Mesendoderm (in vitro differentiated cells): Measurements from ENCODE around the gene CYP2W1.

ENCODE experiments used
- DNase-seq: peaks from one replicate; pipeline ENCODE4 v3.0.0; 2013
- H2AK5ac ChIP-seq: 2 replicates; pipeline ENCODE4 v1.6.1; 2013; ENCODE audit warnings: low read length, inconsistent platforms
- H2BK120ac ChIP-seq: 2 replicates; pipeline ENCODE4 v1.6.1; 2013; ENCODE audit warnings: low read depth, mild to moderate bottlenecking, low read length, moderate library complexity, mixed read lengths
- H2BK15ac ChIP-seq: replicated peaks from 2 replicates; pipeline ENCODE4 v1.6.1; 2013; ENCODE audit warnings: low read depth, mild to moderate bottlenecking, moderate library complexity
- H2BK5ac ChIP-seq: 2 replicates; pipeline ENCODE4 v1.6.1; 2013; ENCODE audit warnings: low read length, inconsistent platforms
- H3K18ac ChIP-seq: 2 replicates; pipeline ENCODE4 v1.6.1; 2013; ENCODE audit warnings: mild to moderate bottlenecking, low read length, mixed read lengths
- H3K23ac ChIP-seq: one replicate; pipeline ENCODE4 v1.6.1; 2013; ENCODE audit warnings: low read length
- H3K27ac ChIP-seq: 2 replicates; pipeline ENCODE4 v1.5.1; 2013; ENCODE audit warnings: low read depth, mild to moderate bottlenecking, inconsistent platforms, low read length, moderate library complexity
- H3K27me3 ChIP-seq: 2 replicates; pipeline ENCODE4 v1.6.1; 2013; ENCODE audit warnings: low read length, control low read depth, mild to moderate bottlenecking, inconsistent platforms; ENCODE audit not compliant: insufficient read depth, poor library complexity
- H3K36me3 ChIP-seq: 2 replicates; pipeline ENCODE4 v1.6.1; 2013; ENCODE audit warnings: low read length, inconsistent platforms; ENCODE audit not compliant: control insufficient read depth, insufficient read depth
- H3K4ac ChIP-seq: one replicate; pipeline ENCODE4 v1.6.1; 2013; ENCODE audit warnings: low read depth, mild to moderate bottlenecking, low read length, moderate library complexity
- H3K4me1 ChIP-seq: 2 replicates; pipeline ENCODE4 v1.6.1; 2013; ENCODE audit warnings: low read depth, low read length, inconsistent platforms; ENCODE audit not compliant: control insufficient read depth
- H3K4me2 ChIP-seq: 2 replicates; pipeline ENCODE4 v1.6.1; 2013; ENCODE audit warnings: low read length
- H3K4me3 ChIP-seq: 2 replicates; pipeline ENCODE4 v1.5.1; 2013; ENCODE audit warnings: mild to moderate bottlenecking, low read length
- H3K56ac ChIP-seq: one replicate; pipeline ENCODE4 v1.6.1; 2013; ENCODE audit warnings: low read length
- H3K79me1 ChIP-seq: 2 replicates; pipeline ENCODE4 v1.6.1; 2013; ENCODE audit warnings: low read length, inconsistent platforms
- H3K79me2 ChIP-seq: 2 replicates; pipeline ENCODE4 v1.6.1; 2013; ENCODE audit warnings: mild to moderate bottlenecking, low read length; ENCODE audit not compliant: control insufficient read depth, insufficient read depth
- H3K9ac ChIP-seq: 2 replicates; pipeline ENCODE4 v1.6.1; 2013; ENCODE audit warnings: low read length, inconsistent platforms
- H4K5ac ChIP-seq: one replicate; pipeline ENCODE4 v1.6.1; 2013; ENCODE audit warnings: low read length
- H4K8ac ChIP-seq: one replicate; pipeline ENCODE4 v1.6.1; 2013; ENCODE audit warnings: low read depth, mild to moderate bottlenecking, control low read depth, low read length, moderate library complexity
- WGBS: extraction: QIAGEN DNeasy Blood & Tissue Kit; methylation state at CpG from one replicate; pipeline ENCODE4 v1.1.7; 2013; ENCODE audit warnings: low lambda C conversion rate, missing lambda C conversion rate; ENCODE audit not compliant: insufficient coverage; ENCODE audit errors: extremely low coverage; 5-methylcytosine and 5-hydroxymethylcytosine counted together

The CYP2W1 gene

DNA sequence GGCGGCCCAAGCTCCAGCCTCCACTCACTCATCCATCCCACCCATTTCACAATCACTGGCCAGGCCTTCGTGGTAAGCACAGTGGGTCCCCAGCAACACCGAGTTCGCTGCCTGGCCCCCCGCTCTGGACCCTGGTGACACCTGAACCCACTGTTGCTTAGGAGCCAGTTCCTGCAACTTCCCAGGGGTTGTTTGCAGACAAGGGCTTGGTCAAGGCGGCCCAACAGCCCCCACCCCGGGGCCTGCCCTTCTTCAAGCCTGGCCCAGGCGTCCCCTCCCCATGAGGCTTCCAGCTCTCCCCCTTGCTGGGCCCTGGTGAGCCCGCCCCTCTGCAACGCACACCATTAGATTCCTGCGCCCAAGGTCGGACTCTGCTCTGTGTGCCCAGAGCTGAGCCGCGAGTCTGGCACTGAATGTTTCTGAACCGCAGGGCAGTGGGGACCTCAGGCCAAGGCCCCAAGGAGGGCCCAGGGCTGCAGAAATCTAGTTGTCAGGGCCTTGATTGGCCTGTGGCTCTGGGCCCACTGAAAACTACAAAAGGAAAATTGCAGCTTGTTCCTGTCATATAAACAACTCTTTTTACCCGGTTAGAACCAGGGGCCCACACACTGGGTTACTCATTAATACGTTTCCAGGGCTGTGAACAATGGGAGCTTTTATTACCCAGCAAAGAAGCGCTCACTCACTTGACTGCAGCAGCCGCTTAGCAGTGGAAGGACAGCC, 5.5 kb upstream of the CYP2W1 start:
- H3K36me3 ChIP-seq = peaks cover 2% of the 10 kb centered on the region
- no peak overlapping the region for H3K9ac ChIP-seq
- DNase-seq = no peak
- no peak overlapping the region for H4K5ac ChIP-seq
- H3K27ac ChIP-seq = no peak overlapping the region
- H3K4ac ChIP-seq = no peak overlapping the region
- H3K79me2 ChIP-seq = peaks cover 10% of the 10 kb centered on the region
- no peaks in the 10 kb centered on the region for H3K27me3 ChIP-seq
- H3K4me1 ChIP-seq = peaks cover 2% of the 10 kb centered on the region
- no peak overlapping the region for H2AK5ac ChIP-seq
- H2BK120ac ChIP-seq = no peak overlapping the region
- H2BK5ac ChIP-seq = no peak overlapping the region
- H3K18ac ChIP-seq = no peak overlapping the region
- no peak overlapping the region for H3K23ac ChIP-seq
- H3K56ac ChIP-seq = no peak overlapping the region
- no peak overlapping the region for H2BK15ac ChIP-seq
- no CpG with 5 or more reads among the region's 19 CpGs for WGBS
- H4K8ac ChIP-seq = no peak overlapping the region
- H3K79me1 ChIP-seq = peaks cover 7% of the 10 kb centered on the region
- H3K4me3 ChIP-seq = no peak overlapping the region
- H3K4me2 ChIP-seq = no peak overlapping the region

GRCh38 chr7:978049-978346, 5.0 kb upstream of the CYP2W1 start:
- H3K79me2 ChIP-seq = peaks cover 8% of the 10 kb centered on the region
- no peak overlapping the region for H3K4ac ChIP-seq
- peaks cover 2% of the 10 kb centered on the region for H3K4me1 ChIP-seq
- peaks cover 5% of the 10 kb centered on the region for H3K79me1 ChIP-seq
- no peak overlapping the region for H3K4me3 ChIP-seq
- H4K5ac ChIP-seq = no peak overlapping the region
- H3K4me2 ChIP-seq = no peak overlapping the region
- no peak overlapping the region for H3K23ac ChIP-seq
- no peak for DNase-seq
- no peak overlapping the region for H3K18ac ChIP-seq
- no peak overlapping the region for H3K9ac ChIP-seq
- no peak overlapping the region for H2BK120ac ChIP-seq
- no CpG with 5 or more reads among the region's 7 CpGs for WGBS
- H2AK5ac ChIP-seq = no peak overlapping the region
- H4K8ac ChIP-seq = no peak overlapping the region
- no peaks in the 10 kb centered on the region for H3K36me3 ChIP-seq
- no peak overlapping the region for H2BK5ac ChIP-seq
- H3K27me3 ChIP-seq = no peaks in the 10 kb centered on the region
- no peak overlapping the region for H2BK15ac ChIP-seq
- H3K27ac ChIP-seq = no peak overlapping the region
- no peak overlapping the region for H3K56ac ChIP-seq

GRCh38 chr7:978416-979091, 4.4 kb upstream of the CYP2W1 start:
- no peaks in the 10 kb centered on the region for H3K36me3 ChIP-seq
- H3K79me1 ChIP-seq = peaks cover 5% of the 10 kb centered on the region
- H3K4me3 ChIP-seq = no peak overlapping the region
- H3K4ac ChIP-seq = no peak overlapping the region
- no peak overlapping the region for H3K18ac ChIP-seq
- H3K4me1 ChIP-seq = peaks cover 2% of the 10 kb centered on the region
- DNase-seq = no peak
- no peaks in the 10 kb centered on the region for H3K27me3 ChIP-seq
- no peak overlapping the region for H3K4me2 ChIP-seq
- no peak overlapping the region for H3K27ac ChIP-seq
- no peak overlapping the region for H2BK5ac ChIP-seq
- H3K9ac ChIP-seq = no peak overlapping the region
- peaks cover 8% of the 10 kb centered on the region for H3K79me2 ChIP-seq
- no CpG with 5 or more reads among the region's 24 CpGs for WGBS
- no peak overlapping the region for H2BK15ac ChIP-seq
- no peak overlapping the region for H2AK5ac ChIP-seq
- no peak overlapping the region for H3K56ac ChIP-seq
- H4K5ac ChIP-seq = no peak overlapping the region
- H2BK120ac ChIP-seq = no peak overlapping the region
- H4K8ac ChIP-seq = no peak overlapping the region
- no peak overlapping the region for H3K23ac ChIP-seq

DNA sequence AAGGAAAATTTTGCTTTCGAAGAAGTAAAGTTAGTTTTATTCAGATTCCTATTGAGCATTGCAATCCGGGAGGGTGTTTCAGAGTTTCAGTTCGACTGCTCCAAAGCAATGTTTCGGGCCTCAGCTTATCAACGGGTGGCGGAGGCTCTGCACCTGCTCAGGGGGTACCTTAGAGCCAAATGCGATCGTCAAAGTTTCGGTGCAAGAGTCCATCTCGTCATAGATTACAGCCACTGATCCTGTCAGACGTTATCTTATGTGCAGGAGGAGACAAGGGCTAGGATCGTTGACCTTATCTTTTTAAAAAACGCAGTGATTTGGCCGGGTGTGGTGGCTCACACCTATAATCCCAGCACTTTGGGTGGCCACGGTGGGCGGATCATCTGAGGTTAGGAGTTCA, 3.8 kb upstream of the CYP2W1 start:
- Histone ChIP-seq H3K79me1 (peaks cover 5% of the 10 kb centered on the region), H3K4me2 (no peak overlapping the region), H2BK15ac (no peak overlapping the region), H3K79me2 (peaks cover 7% of the 10 kb centered on the region), H3K23ac (no peak overlapping the region), H4K5ac (no peak overlapping the region), H2BK5ac (no peak overlapping the region), H2AK5ac (no peak overlapping the region), H3K4me1 (peaks cover 2% of the 10 kb centered on the region), H3K27ac (no peak overlapping the region), H3K9ac (no peak overlapping the region), H2BK120ac (no peak overlapping the region), H4K8ac (no peak overlapping the region), H3K4me3 (no peak overlapping the region), H3K36me3 (no peaks in the 10 kb centered on the region), H3K27me3 (no peaks in the 10 kb centered on the region), H3K18ac (no peak overlapping the region), H3K4ac (no peak overlapping the region), H3K56ac (no peak overlapping the region)
- WGBS = no CpG with 5 or more reads among the region's 16 CpGs
- no peak for DNase-seq

DNA sequence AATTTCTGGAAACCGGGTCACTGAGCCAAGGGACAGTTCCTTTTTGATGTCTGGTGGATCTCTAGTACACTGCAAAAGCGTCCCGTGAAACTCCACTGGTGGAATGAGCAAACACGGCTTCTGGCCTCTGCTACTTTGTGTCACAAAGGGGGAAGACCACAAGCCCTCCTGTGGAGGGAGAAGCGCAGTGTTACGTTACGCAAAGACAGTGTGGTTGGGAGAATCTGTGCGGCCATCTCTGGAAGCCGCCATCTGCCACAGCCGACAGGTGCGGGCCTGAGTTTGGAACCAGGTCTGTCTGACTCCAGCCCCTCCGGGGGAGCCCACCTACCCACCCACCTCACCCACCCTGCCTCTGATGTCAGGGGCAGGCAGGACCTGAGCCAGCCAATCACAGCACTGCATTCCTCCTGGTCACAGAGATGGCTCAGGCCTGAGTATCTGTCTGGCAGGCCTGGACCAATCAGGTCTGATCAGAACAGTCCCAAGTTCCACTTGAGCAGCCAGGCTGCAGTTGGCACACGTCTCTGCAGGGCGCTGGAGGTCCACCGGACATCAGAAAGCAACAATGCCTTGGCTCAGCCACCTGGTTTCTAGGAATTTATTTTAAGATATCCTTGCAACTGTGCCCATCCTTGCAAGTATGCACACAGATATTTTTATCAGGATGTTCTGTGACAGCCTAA, 3.0 kb upstream of the CYP2W1 start:
- no peak overlapping the region for H2BK5ac ChIP-seq
- no peak for DNase-seq
- no peak overlapping the region for H4K5ac ChIP-seq
- no peak overlapping the region for H3K56ac ChIP-seq
- H3K36me3 ChIP-seq = no peaks in the 10 kb centered on the region
- H3K27me3 ChIP-seq = no peaks in the 10 kb centered on the region
- no peaks in the 10 kb centered on the region for H3K4me1 ChIP-seq
- no peak overlapping the region for H3K4me2 ChIP-seq
- H2AK5ac ChIP-seq = no peak overlapping the region
- no peak overlapping the region for H3K23ac ChIP-seq
- no peak overlapping the region for H3K27ac ChIP-seq
- no CpG with 5 or more reads among the region's 15 CpGs for WGBS
- H3K79me2 ChIP-seq = no peaks in the 10 kb centered on the region
- no peak overlapping the region for H3K4me3 ChIP-seq
- no peak overlapping the region for H4K8ac ChIP-seq
- H3K4ac ChIP-seq = no peak overlapping the region
- H3K79me1 ChIP-seq = no peaks in the 10 kb centered on the region
- no peak overlapping the region for H3K9ac ChIP-seq
- H3K18ac ChIP-seq = no peak overlapping the region
- H2BK120ac ChIP-seq = no peak overlapping the region
- no peak overlapping the region for H2BK15ac ChIP-seq
